Neural crest cell (in vitro differentiated cells): ENCODE measurements around the gene MUC5AC. TPM values are rescaled to one million over a fixed set of nuclear protein-coding genes. Genes with fewer than 3 reads are reported as not detected.
"Not testable (repeated sequence)": the region's sequence is repeated elsewhere in the genome, so short reads cannot be mapped to it uniquely, and the experiment has no call there.

ENCODE experiments used
- DNase-seq: peaks from one replicate; pipeline ENCODE4 v3.0.0; 2021; ENCODE audit warnings: low read depth, mixed read lengths, low spot score
- H3K27ac Mint-ChIP-seq: one replicate; pipeline ENCODE4 v1.8.0; 2021; ENCODE audit warnings: mild to moderate bottlenecking, mixed read lengths; ENCODE audit not compliant: unreplicated experiment
- H3K27me3 Mint-ChIP-seq: 2 replicates; pipeline ENCODE4 v1.8.0; 2021; ENCODE audit warnings: low read depth, mild to moderate bottlenecking, mixed read lengths
- H3K36me3 Mint-ChIP-seq: 2 replicates; pipeline ENCODE4 v1.8.0; 2021; ENCODE audit warnings: low read depth, mild to moderate bottlenecking, mixed read lengths
- H3K4me1 Mint-ChIP-seq: 2 replicates; pipeline ENCODE4 v1.8.0; 2021; ENCODE audit warnings: mixed read lengths
- H3K4me3 Mint-ChIP-seq: one replicate; pipeline ENCODE4 v1.8.0; 2021; ENCODE audit warnings: mild to moderate bottlenecking, mixed read lengths
- H3K9me3 Mint-ChIP-seq: 2 replicates; pipeline ENCODE4 v1.8.0; 2021; ENCODE audit warnings: mixed read lengths
- total RNA-seq: library from RNA; stranded (reverse); gene quantifications from 2 replicates; pipeline ENCODE4 v1.2.1, GENCODE V29; 2021
- TF ChIP-seq, protein P1 (sequence below): fragments of 200-600 bp; sonication (generic); conservative IDR thresholded peaks from 2 replicates; pipeline ENCODE4 v1.5.0; 2021; ENCODE audit warnings: antibody characterized with exemption, mild to moderate bottlenecking

MUC5AC gene
- total RNA-seq, 1 donor from 2014 or later = not detected

DNA sequence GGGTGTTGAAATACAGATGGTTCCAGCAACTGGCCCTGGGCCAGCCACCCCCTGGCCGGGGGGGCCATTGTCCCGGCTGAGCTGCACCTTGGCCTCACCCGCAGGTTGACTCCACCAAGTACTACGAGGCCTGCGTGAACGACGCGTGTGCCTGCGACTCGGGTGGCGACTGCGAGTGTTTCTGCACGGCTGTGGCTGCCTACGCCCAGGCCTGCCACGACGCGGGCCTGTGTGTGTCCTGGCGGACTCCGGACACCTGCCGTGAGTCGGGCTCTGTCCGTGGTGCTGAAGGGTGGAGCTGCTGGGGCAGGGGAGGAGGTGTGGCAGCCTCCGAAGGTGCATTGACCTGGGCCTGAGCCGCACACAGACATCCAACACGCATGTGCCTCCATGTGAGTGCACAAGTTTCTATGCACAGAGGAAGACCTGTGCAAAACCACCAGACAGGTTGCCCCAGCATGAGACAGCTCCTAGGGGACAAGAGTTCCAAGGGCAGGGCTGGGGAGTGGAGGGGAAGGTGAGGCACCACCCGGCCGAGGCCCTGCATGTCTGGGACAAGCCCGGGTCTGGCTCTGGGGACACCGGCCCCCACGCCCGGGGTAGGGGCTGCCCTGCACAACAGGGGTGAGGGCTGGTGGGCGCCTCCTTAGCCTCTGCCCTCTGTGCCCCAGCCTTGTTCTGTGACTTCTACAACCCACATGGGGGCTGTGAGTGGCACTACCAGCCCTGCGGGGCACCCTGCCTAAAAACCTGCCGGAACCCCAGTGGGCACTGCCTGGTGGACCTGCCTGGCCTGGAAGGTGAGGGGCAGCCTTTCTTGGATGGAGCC lies 81.2 kb downstream of the MUC5AC start:
- no peaks in the 10 kb centered on the region for H3K4me1 Mint-ChIP-seq
- no peaks in the 10 kb centered on the region for H3K9me3 Mint-ChIP-seq
- TF ChIP-seq, protein P1, sequence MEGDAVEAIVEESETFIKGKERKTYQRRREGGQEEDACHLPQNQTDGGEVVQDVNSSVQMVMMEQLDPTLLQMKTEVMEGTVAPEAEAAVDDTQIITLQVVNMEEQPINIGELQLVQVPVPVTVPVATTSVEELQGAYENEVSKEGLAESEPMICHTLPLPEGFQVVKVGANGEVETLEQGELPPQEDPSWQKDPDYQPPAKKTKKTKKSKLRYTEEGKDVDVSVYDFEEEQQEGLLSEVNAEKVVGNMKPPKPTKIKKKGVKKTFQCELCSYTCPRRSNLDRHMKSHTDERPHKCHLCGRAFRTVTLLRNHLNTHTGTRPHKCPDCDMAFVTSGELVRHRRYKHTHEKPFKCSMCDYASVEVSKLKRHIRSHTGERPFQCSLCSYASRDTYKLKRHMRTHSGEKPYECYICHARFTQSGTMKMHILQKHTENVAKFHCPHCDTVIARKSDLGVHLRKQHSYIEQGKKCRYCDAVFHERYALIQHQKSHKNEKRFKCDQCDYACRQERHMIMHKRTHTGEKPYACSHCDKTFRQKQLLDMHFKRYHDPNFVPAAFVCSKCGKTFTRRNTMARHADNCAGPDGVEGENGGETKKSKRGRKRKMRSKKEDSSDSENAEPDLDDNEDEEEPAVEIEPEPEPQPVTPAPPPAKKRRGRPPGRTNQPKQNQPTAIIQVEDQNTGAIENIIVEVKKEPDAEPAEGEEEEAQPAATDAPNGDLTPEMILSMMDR = no peak
- no peak overlapping the region for H3K4me3 Mint-ChIP-seq
- no peak overlapping the region for H3K27ac Mint-ChIP-seq
- H3K36me3 Mint-ChIP-seq = no peaks in the 10 kb centered on the region
- H3K27me3 Mint-ChIP-seq = no peaks in the 10 kb centered on the region
- no peak for DNase-seq

DNA sequence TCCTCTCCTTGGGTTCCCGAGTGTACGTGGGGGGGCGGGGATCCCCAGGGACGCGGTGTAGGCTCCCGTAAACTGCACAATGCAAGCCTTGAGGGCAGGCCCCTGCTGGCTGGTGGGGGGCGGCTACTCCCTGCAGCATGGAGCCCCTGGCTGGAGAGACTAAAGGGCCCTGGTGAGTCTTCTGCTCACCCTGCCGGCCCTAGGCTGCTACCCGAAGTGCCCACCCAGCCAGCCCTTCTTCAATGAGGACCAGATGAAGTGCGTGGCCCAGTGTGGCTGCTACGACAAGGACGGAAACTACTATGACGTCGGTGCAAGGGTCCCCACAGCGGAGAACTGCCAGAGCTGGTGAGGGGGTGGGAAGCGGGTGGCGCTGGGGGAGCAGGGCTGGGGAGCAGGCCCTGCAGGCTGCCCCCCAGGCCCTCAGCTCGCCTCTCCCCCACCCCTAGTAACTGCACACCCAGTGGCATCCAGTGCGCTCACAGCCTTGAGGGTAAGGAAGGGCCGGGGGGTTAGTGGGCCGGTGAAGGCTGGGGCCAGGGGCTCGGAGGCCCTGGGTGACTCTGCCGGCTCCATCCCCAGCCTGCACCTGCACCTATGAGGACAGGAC lies 81.9 kb downstream of the MUC5AC start:
- TF ChIP-seq, protein P1 = no peak
- Mint-ChIP-seq H3K4me1 (no peaks in the 10 kb centered on the region), H3K27me3 (no peaks in the 10 kb centered on the region), H3K36me3 (no peaks in the 10 kb centered on the region), H3K4me3 (no peak overlapping the region), H3K27ac (no peak overlapping the region), H3K9me3 (no peaks in the 10 kb centered on the region)
- no peak for DNase-seq

DNA sequence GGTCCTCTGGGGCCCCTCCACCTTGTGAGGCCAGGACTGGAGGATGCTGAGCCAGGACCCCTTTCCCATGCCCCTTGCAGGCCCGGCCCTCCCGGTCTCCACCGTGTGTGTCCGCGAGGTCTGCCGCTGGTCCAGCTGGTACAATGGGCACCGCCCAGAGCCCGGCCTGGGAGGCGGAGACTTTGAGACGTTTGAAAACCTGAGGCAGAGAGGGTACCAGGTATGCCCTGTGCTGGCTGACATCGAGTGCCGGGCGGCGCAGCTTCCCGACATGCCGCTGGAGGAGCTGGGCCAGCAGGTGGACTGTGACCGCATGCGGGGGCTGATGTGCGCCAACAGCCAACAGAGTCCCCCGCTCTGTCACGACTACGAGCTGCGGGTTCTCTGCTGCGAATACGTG lies 83.0 kb downstream of the MUC5AC start:
- Mint-ChIP-seq H3K4me1 (no peaks in the 10 kb centered on the region), H3K27me3 (no peaks in the 10 kb centered on the region), H3K9me3 (no peaks in the 10 kb centered on the region), H3K36me3 (no peaks in the 10 kb centered on the region), H3K27ac (no peak overlapping the region), H3K4me3 (no peak overlapping the region)
- no peak for DNase-seq
- TF ChIP-seq, protein P1 = no peak

DNA sequence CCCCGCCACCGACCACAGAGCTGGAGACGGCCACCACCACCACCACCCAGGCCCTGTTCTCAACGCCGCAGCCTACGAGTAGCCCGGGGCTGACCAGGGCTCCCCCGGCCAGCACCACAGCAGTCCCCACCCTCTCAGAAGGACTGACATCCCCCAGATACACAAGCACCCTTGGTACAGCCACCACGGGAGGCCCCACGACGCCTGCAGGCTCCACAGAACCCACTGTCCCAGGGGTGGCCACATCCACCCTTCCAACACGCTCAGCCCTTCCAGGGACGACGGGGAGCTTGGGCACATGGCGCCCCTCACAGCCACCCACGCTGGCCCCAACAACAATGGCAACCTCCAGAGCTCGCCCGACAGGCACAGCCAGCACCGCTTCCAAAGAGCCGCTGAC lies 84.0 kb downstream of the MUC5AC start:
- Mint-ChIP-seq H3K4me3 (no peak overlapping the region), H3K9me3 (no peaks in the 10 kb centered on the region), H3K4me1 (no peaks in the 10 kb centered on the region), H3K27ac (no peak overlapping the region), H3K27me3 (no peaks in the 10 kb centered on the region), H3K36me3 (no peaks in the 10 kb centered on the region)
- TF ChIP-seq, protein P1 = no peak
- no peak for DNase-seq

DNA sequence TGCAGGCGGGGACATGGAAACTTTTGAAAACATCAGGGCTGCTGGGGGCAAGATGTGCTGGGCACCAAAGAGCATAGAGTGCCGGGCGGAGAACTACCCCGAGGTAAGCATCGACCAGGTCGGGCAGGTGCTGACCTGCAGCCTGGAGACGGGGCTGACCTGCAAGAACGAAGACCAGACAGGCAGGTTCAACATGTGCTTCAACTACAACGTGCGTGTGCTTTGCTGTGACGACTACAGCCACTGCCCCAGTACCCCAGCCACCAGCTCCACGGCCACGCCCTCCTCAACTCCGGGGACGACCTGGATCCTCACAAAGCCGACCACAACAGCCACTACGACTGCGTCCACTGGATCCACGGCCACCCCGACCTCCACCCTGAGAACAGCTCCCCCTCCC lies 84.5 kb downstream of the MUC5AC start:
- Mint-ChIP-seq H3K27me3 (no peaks in the 10 kb centered on the region), H3K4me1 (no peaks in the 10 kb centered on the region), H3K4me3 (no peak overlapping the region), H3K9me3 (no peaks in the 10 kb centered on the region), H3K27ac (no peak overlapping the region), H3K36me3 (no peaks in the 10 kb centered on the region)
- DNase-seq = no peak
- TF ChIP-seq, protein P1 = no peak

DNA sequence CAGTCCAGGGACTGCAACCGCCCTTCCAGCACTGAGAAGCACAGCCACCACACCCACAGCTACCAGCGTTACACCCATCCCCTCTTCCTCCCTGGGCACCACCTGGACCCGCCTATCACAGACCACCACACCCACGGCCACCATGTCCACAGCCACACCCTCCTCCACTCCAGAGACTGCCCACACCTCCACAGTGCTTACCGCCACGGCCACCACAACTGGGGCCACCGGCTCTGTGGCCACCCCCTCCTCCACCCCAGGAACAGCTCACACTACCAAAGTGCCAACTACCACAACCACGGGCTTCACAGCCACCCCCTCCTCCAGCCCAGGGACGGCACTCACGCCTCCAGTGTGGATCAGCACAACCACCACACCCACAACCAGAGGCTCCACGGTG lies 85.0 kb downstream of the MUC5AC start:
- not testable (repeated sequence) for H3K4me1 Mint-ChIP-seq, H3K27me3 Mint-ChIP-seq, H3K27ac Mint-ChIP-seq, H3K9me3 Mint-ChIP-seq, DNase-seq, H3K36me3 Mint-ChIP-seq, H3K4me3 Mint-ChIP-seq

DNA sequence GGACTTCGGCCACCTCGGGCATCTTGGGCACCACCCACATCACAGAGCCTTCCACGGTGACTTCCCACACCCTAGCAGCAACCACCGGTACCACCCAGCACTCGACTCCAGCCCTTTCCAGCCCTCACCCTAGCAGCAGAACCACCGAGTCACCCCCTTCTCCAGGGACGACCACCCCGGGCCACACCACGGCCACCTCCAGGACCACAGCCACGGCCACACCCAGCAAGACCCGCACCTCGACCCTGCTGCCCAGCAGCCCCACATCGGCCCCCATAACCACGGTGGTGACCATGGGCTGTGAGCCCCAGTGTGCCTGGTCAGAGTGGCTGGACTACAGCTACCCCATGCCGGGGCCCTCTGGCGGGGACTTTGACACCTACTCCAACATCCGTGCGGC lies 85.8 kb downstream of the MUC5AC start:
- not testable (repeated sequence) for H3K4me3 Mint-ChIP-seq, H3K27ac Mint-ChIP-seq, H3K36me3 Mint-ChIP-seq, DNase-seq, H3K4me1 Mint-ChIP-seq, H3K9me3 Mint-ChIP-seq, H3K27me3 Mint-ChIP-seq

DNA sequence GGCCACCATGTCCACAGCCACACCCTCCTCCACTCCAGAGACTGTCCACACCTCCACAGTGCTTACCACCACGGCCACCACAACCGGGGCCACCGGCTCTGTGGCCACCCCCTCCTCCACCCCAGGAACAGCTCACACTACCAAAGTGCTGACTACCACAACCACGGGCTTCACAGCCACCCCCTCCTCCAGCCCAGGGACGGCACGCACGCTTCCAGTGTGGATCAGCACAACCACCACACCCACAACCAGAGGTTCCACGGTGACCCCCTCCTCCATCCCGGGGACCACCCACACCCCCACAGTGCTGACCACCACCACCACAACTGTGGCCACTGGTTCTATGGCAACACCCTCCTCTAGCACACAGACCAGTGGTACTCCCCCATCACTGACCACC lies 86.8 kb downstream of the MUC5AC start:
- H3K4me1 Mint-ChIP-seq, H3K27ac Mint-ChIP-seq, H3K27me3 Mint-ChIP-seq, H3K36me3 Mint-ChIP-seq, DNase-seq, H3K9me3 Mint-ChIP-seq, H3K4me3 Mint-ChIP-seq: not testable (repeated sequence)

DNA sequence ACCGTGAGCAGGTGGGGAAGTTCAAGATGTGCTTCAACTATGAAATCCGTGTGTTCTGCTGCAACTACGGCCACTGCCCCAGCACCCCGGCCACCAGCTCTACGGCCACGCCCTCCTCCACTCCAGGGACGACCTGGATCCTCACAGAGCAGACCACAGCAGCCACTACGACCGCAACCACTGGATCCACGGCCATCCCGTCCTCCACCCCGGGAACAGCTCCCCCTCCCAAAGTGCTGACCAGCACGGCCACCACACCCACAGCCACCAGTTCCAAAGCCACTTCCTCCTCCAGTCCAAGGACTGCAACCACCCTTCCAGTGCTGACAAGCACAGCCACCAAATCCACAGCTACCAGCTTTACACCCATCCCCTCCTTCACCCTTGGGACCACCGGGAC lies 88.0 kb downstream of the MUC5AC start:
- H3K36me3 Mint-ChIP-seq, H3K27ac Mint-ChIP-seq, H3K27me3 Mint-ChIP-seq, H3K4me3 Mint-ChIP-seq, DNase-seq, H3K4me1 Mint-ChIP-seq, H3K9me3 Mint-ChIP-seq: not testable (repeated sequence)
